B cell (primary cell): Measurements from ENCODE around the gene RNU1-4.
"Not testable (repeated sequence)": the region's sequence is repeated elsewhere in the genome, so short reads cannot be mapped to it uniquely, and the experiment has no call there.

Experiments used
- CTCF ChIP-seq: fragments of 200-600 bp; IDR thresholded peaks from one replicate; pipeline ENCODE4 v1.8.0; 2022; ENCODE audit warnings: antibody characterized with exemption, mild to moderate bottlenecking
- EZH2 ChIP-seq: IDR thresholded peaks from 2 replicates; pipeline ENCODE4 v1.6.1; 2012; ENCODE audit warnings: borderline replicate concordance, low read depth, mild to moderate bottlenecking, moderate library complexity, low read length; ENCODE audit not compliant: insufficient read depth, poor library complexity, severe bottlenecking

GRCh38 chr1:16787711-16788110, 47.4 kb downstream of the RNU1-4 start:
- TF ChIP-seq CTCF, EZH2: not testable (repeated sequence)
